Gastroesophageal sphincter (tissue), 4 donors: ENCODE measurements around the gene KIAA0930. TPM values are rescaled to one million over a fixed set of nuclear protein-coding genes. Genes with fewer than 3 reads are reported as not detected.
"Not testable (repeated sequence)": the region's sequence is repeated elsewhere in the genome, so short reads cannot be mapped to it uniquely, and the experiment has no call there.

Experiments
- ATAC-seq: fragments of 150-250 bp; one replicate; pipeline ENCODE4 v1.9.1; 2016; ENCODE audit warnings: mild to moderate bottlenecking, moderate library complexity
- H3K27ac ChIP-seq, 4 donors: fragments of 200-600 bp; sonication (generic) in 3 of 4; 1 replicate in 3 of 4; 2 replicates in 1 of 4; pipeline ENCODE4 v1.5.1; 2016 to 2019
- H3K27me3 ChIP-seq: fragments of 200-600 bp; sonication (generic); one replicate; pipeline ENCODE4 v1.5.1; 2019
- H3K36me3 ChIP-seq, 2 donors: fragments of 200-600 bp; sonication (generic); one replicate each; pipeline ENCODE4 v1.5.1; 2019; ENCODE audit warnings: control low read depth in 1 of 2
- H3K4me1 ChIP-seq, 3 donors: fragments of 200-600 bp; sonication (generic); 1 replicate in 2 of 3; 2 replicates in 1 of 3; pipeline ENCODE4 v1.5.1; 2016 to 2019; ENCODE audit warnings: control low read depth in 2 of 3
- H3K4me3 ChIP-seq, 2 donors: fragments of 200-600 bp; sonication (generic); one replicate each; pipeline ENCODE4 v1.5.1; 2019; ENCODE audit warnings: mild to moderate bottlenecking in 1 of 2, moderate library complexity in 1 of 2
- H3K9me3 ChIP-seq, 3 donors: fragments of 200-600 bp; sonication (generic); one replicate each; pipeline ENCODE4 v1.5.1; 2017 to 2019; ENCODE audit warnings: control low read depth in 2 of 3
- CTCF ChIP-seq, 4 experiments: fragments of 200-600 bp in 2 of 4; fragments of 450-650 bp in 2 of 4; sonication (generic) in 1 of 4; IDR thresholded peaks; one replicate each; pipeline ENCODE4 v1.5.1; 2017 to 2019; ENCODE audit warnings: antibody characterized with exemption in 4 of 4, mild to moderate bottlenecking in 2 of 4, moderate library complexity in 2 of 4
- EP300 ChIP-seq: sonication (generic); formaldehyde crosslinking; IDR thresholded peaks from one replicate; pipeline ENCODE4 v1.6.1; 2017; ENCODE audit warnings: antibody characterized with exemption, mild to moderate bottlenecking
- POLR2A ChIP-seq, 2 donors: fragments of 450-650 bp; IDR thresholded peaks; one replicate each; pipeline ENCODE4 v1.6.1; 2017; ENCODE audit warnings: antibody characterized with exemption in 2 of 2, mild to moderate bottlenecking in 2 of 2, moderate library complexity in 1 of 2
- POLR2AphosphoS5 ChIP-seq: sonication (generic); formaldehyde crosslinking; IDR thresholded peaks from one replicate; pipeline ENCODE4 v1.6.1; 2017; ENCODE audit warnings: antibody characterized with exemption
- WGBS, 2 donors: methylation state at CpG; one replicate each; pipeline ENCODE4 v1.1.5; 2018; ENCODE audit warnings: low coverage in 1 of 2; 5-methylcytosine and 5-hydroxymethylcytosine counted together
- total RNA-seq, 4 donors: library from RNA; depleted of rRNA; stranded (reverse); fragments of >200 nt; gene quantifications; one replicate each; pipeline ENCODE4 v1.1.0, GENCODE V29; 2016

Gene KIAA0930
- total RNA-seq, 4 donors from 2014 or later: 26.1 to 54.2 (median 37.3) TPM

GRCh38 chr22:45196926-45197605 lies 43.6 kb downstream of the KIAA0930 start:
- Histone ChIP-seq H3K27ac (no peak overlapping the region), H3K4me1 (peaks cover 0 to 24% (median 3%) of the 10 kb centered on the region in 3 donors)
- no peak for ATAC-seq

GRCh38 chr22:45196308-45196707 lies 44.4 kb downstream of the KIAA0930 start:
- Histone ChIP-seq H3K36me3 (peaks cover 0 to 68% of the 10 kb centered on the region in 2 donors), H3K4me3 (no peak overlapping the region), H3K27me3 (no peaks in the 10 kb centered on the region), H3K27ac (no peak overlapping the region), H3K9me3 (no peaks in the 10 kb centered on the region), H3K4me1 (peaks cover 0 to 16% (median 0%) of the 10 kb centered on the region in 3 donors)
- 80% methylated on average over 1 of the region's 16 CpGs; no CpG with 5 or more reads in 1 of the 2 donors for WGBS, 2 donors
- ATAC-seq: no peak
- no peak for TF ChIP-seq CTCF (IDR thresholded peaks at IDR 0.05)
- TF ChIP-seq POLR2A (IDR thresholded peaks at IDR 0.05): no peak
- TF ChIP-seq POLR2AphosphoS5: no peak
- no peak for TF ChIP-seq EP300

More at GRCh38 chr22:45196926-45197605, 43.6 kb downstream of the KIAA0930 start:
- H3K4me3 ChIP-seq: no peak overlapping the region
- 90% methylated on average over 2 of the region's 34 CpGs; no CpG with 5 or more reads in 1 of the 2 donors for WGBS, 2 donors
- peaks cover 0 to 71% of the 10 kb centered on the region in 2 donors for H3K36me3 ChIP-seq
- H3K9me3 ChIP-seq: no peaks in the 10 kb centered on the region
- TF ChIP-seq POLR2A (IDR thresholded peaks at IDR 0.05): no peak
- no peak for TF ChIP-seq CTCF (IDR thresholded peaks at IDR 0.05)
- no peak for TF ChIP-seq POLR2AphosphoS5
- TF ChIP-seq EP300: no peak
- H3K27me3 ChIP-seq: no peaks in the 10 kb centered on the region

GRCh38 chr22:45195616-45196015 lies 45.1 kb downstream of the KIAA0930 start:
- 92% methylated on average over 7 of the region's 7 CpGs; no CpG with 5 or more reads in 1 of the 2 donors for WGBS, 2 donors
- no peak overlapping the region for H3K27ac ChIP-seq
- ATAC-seq: no peak
- H3K9me3 ChIP-seq: no peaks in the 10 kb centered on the region
- H3K4me1 ChIP-seq: peaks cover 0 to 10% (median 0%) of the 10 kb centered on the region in 3 donors
- H3K36me3 ChIP-seq: peaks cover 0 to 64% of the 10 kb centered on the region in 2 donors
- H3K27me3 ChIP-seq: no peaks in the 10 kb centered on the region
- no peak overlapping the region for H3K4me3 ChIP-seq
- TF ChIP-seq POLR2AphosphoS5: no peak
- TF ChIP-seq EP300: no peak
- no peak for TF ChIP-seq CTCF (IDR thresholded peaks at IDR 0.05)
- no peak for TF ChIP-seq POLR2A (IDR thresholded peaks at IDR 0.05)

- Histone ChIP-seq H3K4me1 (peaks cover 0 to 10% (median 0%) of the 10 kb centered on the region in 3 donors), H3K4me3 (no peak overlapping the region), H3K27ac (no peak overlapping the region), H3K27me3 (no peaks in the 10 kb centered on the region), H3K9me3 (no peaks in the 10 kb centered on the region), H3K36me3 (peaks cover 0 to 57% of the 10 kb centered on the region in 2 donors)
- 82% methylated on average over 10 of the region's 17 CpGs; no CpG with 5 or more reads in 1 of the 2 donors for WGBS, 2 donors
- no peak for ATAC-seq
- TF ChIP-seq EP300: no peak
- TF ChIP-seq CTCF (IDR thresholded peaks at IDR 0.05): no peak
- no peak for TF ChIP-seq POLR2A (IDR thresholded peaks at IDR 0.05)
- no peak for TF ChIP-seq POLR2AphosphoS5
Measured at GRCh38 chr22:45194686-45195085, 46.0 kb downstream of the KIAA0930 start.

GRCh38 chr22:45192701-45193187 lies 48.0 kb downstream of the KIAA0930 start:
- no peak overlapping the region for H3K4me3 ChIP-seq
- TF ChIP-seq POLR2AphosphoS5: no peak
- TF ChIP-seq EP300: no peak
- TF ChIP-seq POLR2A (IDR thresholded peaks at IDR 0.05): no peak
- TF ChIP-seq CTCF (IDR thresholded peaks at IDR 0.05): no peak
- H3K27ac ChIP-seq: no peak overlapping the region
- peaks cover 0 to 54% of the 10 kb centered on the region in 2 donors for H3K36me3 ChIP-seq
- ATAC-seq: no peak
- H3K4me1 ChIP-seq: peaks cover 0 to 10% (median 0%) of the 10 kb centered on the region in 3 donors
- no peaks in the 10 kb centered on the region for H3K9me3 ChIP-seq
- WGBS, 2 donors: 33 to 60% methylated on average over 2 to 9 of the region's 13 CpGs
- no peaks in the 10 kb centered on the region for H3K27me3 ChIP-seq

- H3K9me3 ChIP-seq, ATAC-seq, H3K27me3 ChIP-seq, H3K4me3 ChIP-seq, H3K4me1 ChIP-seq, H3K27ac ChIP-seq: not testable (repeated sequence)
- peaks cover 0 to 48% of the 10 kb centered on the region in 2 donors for H3K36me3 ChIP-seq
- WGBS, 2 donors: 50 to 80% methylated on average over 1 to 7 of the region's 9 CpGs
Measured at GRCh38 chr22:45191746-45192145, 48.9 kb downstream of the KIAA0930 start.
